K562 (cell line): ENCODE results near the gene PYGO2. TPM values are rescaled to one million over a fixed set of nuclear protein-coding genes. Genes with fewer than 3 reads are reported as not detected.

ENCODE experiments used
- CC2D1A ChIP-seq: fragments of 450-650 bp; IDR thresholded peaks from 2 replicates; pipeline ENCODE4 v1.6.1; 2017; ENCODE audit warnings: mild to moderate bottlenecking
- EWSR1 ChIP-seq: fragments of 450-650 bp; IDR thresholded peaks from 2 replicates; pipeline ENCODE4 v1.6.1; 2018; ENCODE audit warnings: borderline replicate concordance, mild to moderate bottlenecking, low read depth, moderate library complexity; ENCODE audit not compliant: partially characterized antibody
- GABPB1 ChIP-seq: sonication (generic); formaldehyde crosslinking; IDR thresholded peaks from 2 replicates; pipeline ENCODE4 v1.8.0; 2022; ENCODE audit warnings: mild to moderate bottlenecking, missing genetic modification reagents
- GTF2E2 ChIP-seq: fragments of 200-800 bp; sonication (Bioruptor generic); IDR thresholded peaks from 2 replicates; pipeline ENCODE4 v1.6.1; 2016; ENCODE audit warnings: missing genetic modification characterization, missing compliant biosample characterization
- HDAC2 ChIP-seq: fragments of 450-650 bp; IDR thresholded peaks from 2 replicates; pipeline ENCODE4 v1.6.1; 2016; ENCODE audit warnings: mild to moderate bottlenecking
- HEY1 ChIP-seq: fragments of 250-450 bp; sonication (Bioruptor Pico); IDR thresholded peaks from 2 replicates; pipeline ENCODE4 v1.5.0; 2020; ENCODE audit warnings: mild to moderate bottlenecking, moderate library complexity, borderline replicate concordance
- HLTF ChIP-seq: fragments of 450-650 bp; IDR thresholded peaks from 2 replicates; pipeline ENCODE4 v1.6.1; 2016
- HMG20A ChIP-seq: fragments of 450-650 bp; formaldehyde crosslinking; conservative IDR thresholded peaks from 2 replicates; pipeline ENCODE4 v1.4.0; 2020; ENCODE audit warnings: mild to moderate bottlenecking, mixed read lengths
- HMG20B ChIP-seq: fragments of 250-450 bp; sonication (Bioruptor Pico); IDR thresholded peaks from 2 replicates; pipeline ENCODE4 v1.5.0; 2021; ENCODE audit warnings: mild to moderate bottlenecking
- MTF1 ChIP-seq: fragments of 250-450 bp; sonication (Bioruptor Pico); IDR thresholded peaks from 2 replicates; pipeline ENCODE4 v1.9.0; 2021; ENCODE audit warnings: moderate library complexity, mild to moderate bottlenecking, inconsistent platforms, borderline replicate concordance
- NR2F6 ChIP-seq: fragments of 450-650 bp; formaldehyde crosslinking; IDR thresholded peaks from 2 replicates; pipeline ENCODE4 v1.4.0; 2020; ENCODE audit warnings: mild to moderate bottlenecking
- NR4A1 ChIP-seq, 2 experiments: fragments of 250-450 bp in 1 of 2; fragments of 450-650 bp in 1 of 2; sonication (Bioruptor Pico) in 1 of 2; IDR thresholded peaks; 2 replicates each; pipeline versions ENCODE4 v1.4.0 to v1.6.1; 2016 to 2020; ENCODE audit warnings: mild to moderate bottlenecking in 2 of 2, missing compliant biosample characterization in 1 of 2, missing genetic modification characterization in 1 of 2, moderate library complexity in 1 of 2
- PCBP1 ChIP-seq: fragments of 200-400 bp; formaldehyde crosslinking; IDR thresholded peaks from 2 replicates; pipeline ENCODE4 v1.6.1; 2018; ENCODE audit warnings: mild to moderate bottlenecking, low read depth, low read length; ENCODE audit not compliant: poor library complexity, severe bottlenecking
- TAF15 ChIP-seq: fragments of 200-400 bp; formaldehyde crosslinking; IDR thresholded peaks from 2 replicates; pipeline ENCODE4 v1.6.1; 2017; ENCODE audit warnings: mild to moderate bottlenecking, low read depth, low read length, moderate library complexity
- TBP ChIP-seq: optimal IDR thresholded peaks from 2 replicates; pipeline ENCODE3; 2011; ENCODE audit warnings: low read depth, low read length, improper control_type of control experiment
- ZNF282 ChIP-seq: sonication (generic); formaldehyde crosslinking; IDR thresholded peaks from 2 replicates; pipeline ENCODE4 v1.8.1; 2023; ENCODE audit warnings: missing genetic modification reagents
- ZNF3 ChIP-seq: fragments of 250-450 bp; sonication (Bioruptor Pico); IDR thresholded peaks from 2 replicates; pipeline ENCODE4 v1.5.0; 2021; ENCODE audit warnings: mild to moderate bottlenecking, moderate library complexity
- ZNF445 ChIP-seq: fragments of 250-450 bp; sonication (Bioruptor Pico); IDR thresholded peaks from 2 replicates; pipeline ENCODE4 v1.4.0; 2020; ENCODE audit warnings: low read depth, mild to moderate bottlenecking, moderate library complexity
- ZNF707 ChIP-seq: fragments of 250-450 bp; sonication (Bioruptor Pico); conservative IDR thresholded peaks from 2 replicates; pipeline ENCODE4 v1.8.0; 2022; ENCODE audit warnings: inconsistent platforms, mild to moderate bottlenecking, moderate library complexity
- polyA plus RNA-seq, 8 experiments: library from polyadenylated mRNA; depleted of rRNA in 4 of 8; stranded (reverse) in 5 of 8; unstranded in 3 of 8; fragments of >200 nt; fragmentation: Nextera tagmentation in 2 of 8; fragmentation: Illumina TruSeq in 1 of 8; extraction: Ambion mirVana in 2 of 8; extraction: Trizol in 1 of 8; gene quantifications; 2 replicates each; pipeline versions ENCODE4 v1.2.1 to v1.2.3, GENCODE V29; 2011 to 2014; ENCODE audit warnings: inconsistent platforms in 1 of 8, missing spikeins in 1 of 8
- total RNA-seq, 7 experiments: library from RNA; depleted of rRNA in 6 of 7; stranded (reverse); fragments of >200 nt in 6 of 7; fragmentation: Illumina TruSeq in 2 of 7; extraction: Trizol in 2 of 7; gene quantifications; 2 replicates each; pipeline versions ENCODE4 v1.2.1 to v1.2.3, GENCODE V29; 2011 to 2021; ENCODE audit warnings: low replicate concordance in 1 of 7
- TF ChIP-seq, protein P1 (sequence below): fragments of 250-450 bp; sonication (Bioruptor Pico); IDR thresholded peaks from 2 replicates; pipeline ENCODE4 v1.5.0; 2022; ENCODE audit warnings: mild to moderate bottlenecking
- TF ChIP-seq, protein P2 (sequence below), 2 experiments: IDR thresholded peaks in 1 of 2; conservative IDR thresholded peaks in 1 of 2; 2 replicates each; pipeline ENCODE4 v1.6.1; 2016; ENCODE audit warnings: low read depth in 2 of 2, mild to moderate bottlenecking in 1 of 2, missing compliant biosample characterization in 1 of 2, missing genetic modification characterization in 1 of 2, moderate library complexity in 1 of 2
- TF ChIP-seq, protein P3 (sequence below): sonication (generic); formaldehyde crosslinking; IDR thresholded peaks from 2 replicates; pipeline ENCODE4 v1.9.0; 2022; ENCODE audit warnings: mild to moderate bottlenecking, missing genetic modification reagents

Gene PYGO2
- total and polyA plus RNA-seq, 9 of the 15 experiments (the other 6 are each of a cell fraction or from before 2014, with no cell fraction given) = 8.3 to 36.2 (median 18.2) TPM

DNA sequence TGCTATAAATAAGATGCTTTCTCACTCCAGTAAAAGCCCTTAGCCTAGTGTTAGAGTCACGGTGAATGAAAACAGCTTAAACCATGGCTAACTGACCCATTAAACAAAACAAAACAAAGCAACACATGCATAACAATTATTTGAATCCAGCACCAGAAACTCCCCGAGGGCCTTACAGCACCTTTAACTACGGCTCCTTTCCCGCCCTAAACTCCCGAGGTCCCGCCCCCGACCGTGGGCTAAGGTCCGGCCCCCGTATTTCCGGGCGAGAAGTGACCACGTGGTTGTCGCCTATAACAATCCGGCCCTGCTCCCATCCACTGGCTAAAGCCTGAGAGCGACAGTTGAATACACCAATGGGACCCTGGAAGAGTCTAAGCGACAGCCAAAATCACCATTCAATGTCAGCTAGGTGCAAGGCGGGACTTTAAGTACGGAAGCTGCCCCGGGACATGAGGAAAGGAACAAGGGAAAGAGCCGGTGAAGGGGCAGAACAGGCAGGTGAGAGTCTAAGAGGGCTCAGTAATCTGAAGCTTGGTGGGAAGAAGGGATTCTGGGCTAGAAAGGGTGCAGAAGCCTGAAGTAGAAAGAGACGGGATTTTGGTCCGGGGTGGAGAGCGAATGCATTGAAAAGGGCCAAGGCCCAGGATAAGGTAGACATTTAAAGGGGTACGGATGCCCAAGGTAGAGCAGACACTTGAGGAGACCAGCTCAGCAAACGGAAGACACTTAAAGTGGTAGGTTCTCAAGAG is 21.5 kb upstream of the PYGO2 start, which contains the start of gene FLAD1 (continued):
- TF ChIP-seq EWSR1 (no peak), ZNF282 (CRISPR knock-in tag) (no peak), HMG20A (CRISPR knock-in tag) (no peak), GABPB1 (CRISPR knock-in tag) (peak; percentile 95), HMG20B (CRISPR knock-in tag) (no peak), TAF15 (no peak), HEY1 (CRISPR knock-in tag) (no peak), ZNF445 (no peak), ZNF3 (CRISPR knock-in tag) (no peak), TBP (peak; percentile 85), NR2F6 (CRISPR knock-in tag) (no peak), HDAC2 (peak; percentile 87), MTF1 (CRISPR knock-in tag) (no peak), PCBP1 (no peak), GTF2E2 (tag) (no peak; the same call in 1 of the 2 replicates), ZNF707 (CRISPR knock-in tag) (no peak), CC2D1A (peak; percentile 12; the same call in 1 of the 2 replicates), HLTF (peak; percentile 80; the same call in 1 of the 2 replicates), NR4A1 (CRISPR knock-in tag; IDR thresholded peaks at IDR 0.05) (no peak), NR4A1 (tag; IDR thresholded peaks at IDR 0.05) (no peak)
- TF ChIP-seq, protein P1, sequence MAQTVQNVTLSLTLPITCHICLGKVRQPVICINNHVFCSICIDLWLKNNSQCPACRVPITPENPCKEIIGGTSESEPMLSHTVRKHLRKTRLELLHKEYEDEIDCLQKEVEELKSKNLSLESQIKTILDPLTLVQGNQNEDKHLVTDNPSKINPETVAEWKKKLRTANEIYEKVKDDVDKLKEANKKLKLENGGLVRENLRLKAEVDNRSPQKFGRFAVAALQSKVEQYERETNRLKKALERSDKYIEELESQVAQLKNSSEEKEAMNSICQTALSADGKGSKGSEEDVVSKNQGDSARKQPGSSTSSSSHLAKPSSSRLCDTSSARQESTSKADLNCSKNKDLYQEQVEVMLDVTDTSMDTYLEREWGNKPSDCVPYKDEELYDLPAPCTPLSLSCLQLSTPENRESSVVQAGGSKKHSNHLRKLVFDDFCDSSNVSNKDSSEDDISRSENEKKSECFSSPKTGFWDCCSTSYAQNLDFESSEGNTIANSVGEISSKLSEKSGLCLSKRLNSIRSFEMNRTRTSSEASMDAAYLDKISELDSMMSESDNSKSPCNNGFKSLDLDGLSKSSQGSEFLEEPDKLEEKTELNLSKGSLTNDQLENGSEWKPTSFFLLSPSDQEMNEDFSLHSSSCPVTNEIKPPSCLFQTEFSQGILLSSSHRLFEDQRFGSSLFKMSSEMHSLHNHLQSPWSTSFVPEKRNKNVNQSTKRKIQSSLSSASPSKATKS (CRISPR knock-in tag) = no peak
- TF ChIP-seq, protein P2, sequence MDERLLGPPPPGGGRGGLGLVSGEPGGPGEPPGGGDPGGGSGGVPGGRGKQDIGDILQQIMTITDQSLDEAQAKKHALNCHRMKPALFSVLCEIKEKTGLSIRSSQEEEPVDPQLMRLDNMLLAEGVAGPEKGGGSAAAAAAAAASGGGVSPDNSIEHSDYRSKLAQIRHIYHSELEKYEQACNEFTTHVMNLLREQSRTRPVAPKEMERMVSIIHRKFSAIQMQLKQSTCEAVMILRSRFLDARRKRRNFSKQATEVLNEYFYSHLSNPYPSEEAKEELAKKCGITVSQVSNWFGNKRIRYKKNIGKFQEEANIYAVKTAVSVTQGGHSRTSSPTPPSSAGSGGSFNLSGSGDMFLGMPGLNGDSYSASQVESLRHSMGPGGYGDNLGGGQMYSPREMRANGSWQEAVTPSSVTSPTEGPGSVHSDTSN (CRISPR knock-in tag; IDR thresholded peaks at IDR 0.05; ENCODE audit: low read depth) = peak; percentile 100
- TF ChIP-seq, protein P2 (tag; conservative IDR thresholded peaks at IDR 0.05; ENCODE audit: low read depth) = peak; percentile 100
- TF ChIP-seq, protein P3, sequence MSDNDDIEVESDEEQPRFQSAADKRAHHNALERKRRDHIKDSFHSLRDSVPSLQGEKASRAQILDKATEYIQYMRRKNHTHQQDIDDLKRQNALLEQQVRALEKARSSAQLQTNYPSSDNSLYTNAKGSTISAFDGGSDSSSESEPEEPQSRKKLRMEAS (CRISPR knock-in tag) = peak; percentile 97
